ENCODE data around the gene ISL2.

ISL2 gene

GRCh38 chr15:76380249-76380648 is 43.7 kb downstream of the ISL2 start:
- no peak for DNase-seq

- no peak for DNase-seq
Observed at GRCh38 chr15:76381366-76381765, 44.8 kb downstream of the ISL2 start.

- no peak for DNase-seq
Observed at GRCh38 chr15:76382987-76383728, 46.6 kb downstream of the ISL2 start.

GRCh38 chr15:76384409-76384808 is 47.8 kb downstream of the ISL2 start:
- DNase-seq = no peak

GRCh38 chr15:76386178-76386577 is 49.6 kb downstream of the ISL2 start:
- no peak for DNase-seq

- no peak for DNase-seq
Observed at GRCh38 chr15:76386926-76387325, 50.4 kb downstream of the ISL2 start.

GRCh38 chr15:76390571-76390970 is 54.0 kb downstream of the ISL2 start:
- DNase-seq = no peak

- DNase-seq = no peak
Observed at GRCh38 chr15:76391309-76391708, 54.7 kb downstream of the ISL2 start.

GRCh38 chr15:76391847-76392246 is 55.3 kb downstream of the ISL2 start:
- DNase-seq = no peak

All from SHP77 (cell line).